Measurements from ENCODE around the gene ATF3. TPM values are rescaled to one million over a fixed set of nuclear protein-coding genes. Genes with fewer than 3 reads are reported as not detected.

Gene ATF3
- total RNA-seq, 4 donors from 2014 or later = 1.8 to 42.6 (median 24.4) TPM

- no peaks in the 10 kb centered on the region for H3K27me3 ChIP-seq
- intact Hi-C loops (cut with DNase I; ENCODE audit: low total_unique reads) = loop anchor here (5.0 kb wide), 1 partner anchor 152 kb away; no protein-coding TSS in a partner anchor
Measured at GRCh38 chr1:212628813-212629415, 20.4 kb downstream of the ATF3 start.

GRCh38 chr1:212629450-212630157 lies 21.0 kb downstream of the ATF3 start:
- intact Hi-C loops (cut with DNase I; ENCODE audit: low total_unique reads) = loop anchor here (5.0 kb wide), 1 partner anchor 152 kb away; no protein-coding TSS in a partner anchor
- no peaks in the 10 kb centered on the region for H3K36me3 ChIP-seq

More at GRCh38 chr1:212628813-212629415, 20.4 kb downstream of the ATF3 start:
- no peak for TF ChIP-seq POLR2A (IDR thresholded peaks at IDR 0.05)
- no peak for TF ChIP-seq CTCF (IDR thresholded peaks at IDR 0.05)
- no peak overlapping the region for H3K4me3 ChIP-seq
- no peaks in the 10 kb centered on the region for H3K4me1 ChIP-seq
- no peak for DNase-seq
- H3K36me3 ChIP-seq = no peaks in the 10 kb centered on the region
- no peaks in the 10 kb centered on the region for H3K9me3 ChIP-seq
- no peak overlapping the region for H3K27ac ChIP-seq

GRCh38 chr1:212630158-212630900 lies 21.8 kb downstream of the ATF3 start:
- H3K27ac ChIP-seq = no peak overlapping the region
- H3K9me3 ChIP-seq = no peaks in the 10 kb centered on the region
- DNase-seq = peak; percentile 48 to 51
- H3K4me3 ChIP-seq = no peak overlapping the region
- intact Hi-C loops (cut with DNase I; ENCODE audit: low total_unique reads) = no loop called here
- H3K4me1 ChIP-seq = no peaks in the 10 kb centered on the region
- no peaks in the 10 kb centered on the region for H3K27me3 ChIP-seq
- H3K36me3 ChIP-seq = no peaks in the 10 kb centered on the region
- TF ChIP-seq POLR2A (IDR thresholded peaks at IDR 0.05) (no peak), CTCF (IDR thresholded peaks at IDR 0.05) (peak; percentile 65 to 84 (median 76))

More at GRCh38 chr1:212629450-212630157, 21.0 kb downstream of the ATF3 start:
- no peaks in the 10 kb centered on the region for H3K4me1 ChIP-seq
- no peak for TF ChIP-seq CTCF (IDR thresholded peaks at IDR 0.05)
- no peak for TF ChIP-seq POLR2A (IDR thresholded peaks at IDR 0.05)
- H3K27ac ChIP-seq = no peak overlapping the region
- no peak for DNase-seq
- no peaks in the 10 kb centered on the region for H3K9me3 ChIP-seq
- H3K27me3 ChIP-seq = no peaks in the 10 kb centered on the region
- no peak overlapping the region for H3K4me3 ChIP-seq

GRCh38 chr1:212633161-212633560 lies 24.6 kb downstream of the ATF3 start:
- Histone ChIP-seq H3K36me3 (no peaks in the 10 kb centered on the region), H3K4me1 (no peaks in the 10 kb centered on the region), H3K9me3 (no peaks in the 10 kb centered on the region), H3K27ac (no peak overlapping the region), H3K27me3 (no peaks in the 10 kb centered on the region), H3K4me3 (no peak overlapping the region)
- no peak for TF ChIP-seq POLR2A (IDR thresholded peaks at IDR 0.05)
- TF ChIP-seq CTCF (IDR thresholded peaks at IDR 0.05) = no peak
- DNase-seq = no peak
- intact Hi-C loops (cut with DNase I; ENCODE audit: low total_unique reads) = no loop called here

Data from uterus (tissue), 4 donors.